Activated CD8-positive, alpha-beta memory T cell treated with anti-CD3 and anti-CD28 coated beads for 24 hours (primary cell): ENCODE results near the gene DHRS9.

ENCODE experiments used
- DNase-seq: peaks from one replicate; pipeline ENCODE4 v3.0.0-alpha.2; 2020

Gene DHRS9

DNA sequence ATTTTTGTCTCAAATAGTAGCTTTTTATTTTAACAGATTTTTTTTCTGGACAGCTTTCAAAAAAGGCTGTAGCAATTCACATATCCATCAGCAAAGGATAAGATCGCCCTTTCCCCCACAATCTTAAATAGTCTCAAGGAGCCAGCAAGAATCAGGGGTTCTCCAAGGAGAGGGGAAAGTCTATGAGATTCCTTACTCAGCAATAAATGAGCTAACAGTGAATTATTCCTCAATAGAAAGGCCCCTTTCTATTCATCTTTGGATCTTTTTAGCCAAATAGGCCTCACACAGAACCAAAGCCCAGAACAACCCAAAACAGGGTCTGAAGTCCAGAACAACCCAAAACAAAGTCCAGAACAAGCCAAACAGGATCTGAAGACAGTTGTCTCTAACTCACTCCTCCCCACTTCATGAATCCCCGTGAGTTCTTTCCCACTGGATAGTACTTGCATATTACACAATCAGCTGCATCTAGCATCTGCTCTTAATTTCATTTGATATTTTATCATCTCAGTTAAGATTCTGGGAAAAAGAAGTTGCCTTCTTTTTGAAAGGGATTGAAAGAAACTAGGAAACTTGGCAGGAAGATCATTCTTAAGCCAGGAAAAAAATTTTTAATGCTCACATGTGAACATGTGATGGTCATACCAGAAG, 3.4 kb upstream of the DHRS9 start:
- no peak for DNase-seq

GRCh38 chr2:169066897-169067296, 2.5 kb upstream of the DHRS9 start:
- DNase-seq = no peak

GRCh38 chr2:169069833-169070232, 470 bp downstream of the DHRS9 start:
- no peak for DNase-seq

GRCh38 chr2:169071455-169071854, 2.1 kb downstream of the DHRS9 start:
- DNase-seq = no peak

- DNase-seq = no peak
Measured at GRCh38 chr2:169072163-169072925, 3.0 kb downstream of the DHRS9 start.

DNA sequence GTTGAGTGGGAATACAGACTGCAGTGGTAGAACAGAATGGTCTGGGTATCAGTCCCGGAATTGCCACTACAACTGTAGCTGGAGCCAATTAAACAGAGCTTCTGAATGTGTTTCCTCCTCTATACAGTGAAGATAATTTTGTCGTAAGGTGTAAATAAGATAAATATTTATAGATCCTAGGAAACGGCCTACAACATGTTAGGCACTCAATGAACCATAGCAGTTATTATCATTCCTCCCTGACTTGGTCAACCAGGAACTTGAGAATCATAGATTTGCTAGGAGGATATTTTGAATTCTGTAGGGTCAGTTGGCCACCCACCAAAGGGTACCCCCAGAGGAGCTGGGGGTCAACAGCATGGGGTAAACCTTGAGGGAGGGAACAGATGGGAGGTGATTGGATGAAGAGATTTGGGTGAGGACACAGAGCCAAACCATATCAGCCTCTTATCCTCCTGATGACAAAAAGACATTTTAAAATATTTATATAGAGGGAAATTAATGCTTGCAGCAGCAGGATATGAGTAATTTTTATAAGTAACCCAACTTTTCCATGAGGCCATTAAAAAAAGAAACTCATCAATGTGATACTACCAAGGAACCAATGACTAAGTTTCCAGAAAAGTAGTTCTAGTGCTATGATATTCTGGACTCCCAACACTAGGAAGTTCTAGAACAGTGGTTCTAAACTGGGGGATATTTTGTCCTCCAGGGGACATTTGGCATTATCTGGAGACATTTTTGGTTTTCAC, 4.0 kb downstream of the DHRS9 start:
- no peak for DNase-seq

- DNase-seq = no peak
Measured at GRCh38 chr2:169073963-169074751, 4.8 kb downstream of the DHRS9 start.

DNA sequence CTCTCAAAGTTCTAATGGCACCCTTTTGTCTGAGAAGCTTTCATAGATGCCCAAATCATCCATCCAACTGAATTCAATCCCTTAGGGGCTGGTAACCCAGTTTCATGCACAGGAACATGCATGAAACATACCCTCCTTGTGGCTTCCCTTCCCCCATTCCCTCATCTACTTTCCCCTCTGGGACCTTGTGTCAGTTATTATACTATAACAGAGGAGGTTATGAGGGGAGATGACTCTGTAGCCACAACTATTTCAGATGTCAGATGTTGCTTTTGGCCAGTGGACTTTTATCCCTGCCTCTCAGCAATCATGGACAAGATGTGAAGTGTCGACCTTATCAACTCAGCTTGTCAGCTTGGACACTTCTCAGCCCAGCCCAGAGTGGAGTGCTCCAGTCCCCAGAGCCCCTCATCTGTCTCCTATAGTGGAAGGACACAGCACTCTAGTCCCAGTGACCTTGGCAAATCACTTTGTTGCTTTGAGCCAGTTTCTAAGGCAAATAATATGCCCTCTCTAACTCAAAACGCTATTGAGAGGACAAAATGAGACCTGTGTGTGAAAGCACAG, 8.4 kb downstream of the DHRS9 start:
- no peak for DNase-seq

DNA sequence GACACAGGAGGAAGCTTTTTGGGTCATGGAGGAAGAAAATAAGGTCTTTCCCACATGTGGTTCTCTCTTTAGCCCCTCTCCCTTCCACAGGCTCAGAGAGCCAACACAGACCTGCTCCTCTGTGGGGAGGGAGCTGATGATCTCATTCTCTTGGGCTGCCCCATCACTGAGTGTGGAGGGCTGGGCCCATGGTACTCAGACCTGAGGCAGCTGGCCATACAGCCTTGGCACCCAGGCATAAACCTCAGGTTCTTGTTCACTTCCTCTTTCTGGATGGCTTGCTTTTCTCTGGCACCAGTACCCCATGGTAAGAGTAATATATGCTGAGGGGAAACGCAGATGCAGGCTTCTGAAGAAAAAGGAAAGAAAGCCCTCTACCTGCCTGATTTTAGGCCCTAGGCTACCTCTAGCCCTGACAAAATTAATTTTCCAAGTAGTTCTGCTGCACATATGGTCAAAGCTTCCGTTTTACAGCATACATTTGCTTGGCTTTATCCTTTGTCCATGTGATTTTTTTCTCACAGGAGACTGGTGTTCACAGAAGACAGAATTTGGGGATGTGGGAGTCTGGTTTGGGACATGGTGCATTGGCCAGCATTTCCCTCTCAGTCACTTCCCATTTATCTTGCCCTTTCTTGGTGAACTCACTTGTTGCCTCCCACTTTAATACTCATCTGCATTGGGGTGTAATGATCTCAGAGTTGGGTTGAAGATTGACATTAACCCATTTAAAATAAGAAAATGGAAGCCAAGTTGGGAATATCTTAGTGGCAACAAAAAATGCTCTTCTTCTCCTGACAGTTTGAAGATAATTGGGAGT, 11.1 kb downstream of the DHRS9 start:
- no peak for DNase-seq

DNA sequence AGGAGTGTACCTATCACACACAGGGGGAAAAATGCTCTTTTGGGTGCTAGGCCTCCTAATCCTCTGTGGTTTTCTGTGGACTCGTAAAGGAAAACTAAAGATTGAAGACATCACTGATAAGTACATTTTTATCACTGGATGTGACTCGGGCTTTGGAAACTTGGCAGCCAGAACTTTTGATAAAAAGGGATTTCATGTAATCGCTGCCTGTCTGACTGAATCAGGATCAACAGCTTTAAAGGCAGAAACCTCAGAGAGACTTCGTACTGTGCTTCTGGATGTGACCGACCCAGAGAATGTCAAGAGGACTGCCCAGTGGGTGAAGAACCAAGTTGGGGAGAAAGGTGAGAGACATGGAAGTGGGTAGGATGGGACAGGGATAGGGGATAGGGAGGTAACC, 12.2 kb downstream of the DHRS9 start:
- no peak for DNase-seq

GRCh38 chr2:169082995-169083394, 13.6 kb downstream of the DHRS9 start:
- DNase-seq = no peak

GRCh38 chr2:169086893-169087467, 17.6 kb downstream of the DHRS9 start:
- no peak for DNase-seq

DNA sequence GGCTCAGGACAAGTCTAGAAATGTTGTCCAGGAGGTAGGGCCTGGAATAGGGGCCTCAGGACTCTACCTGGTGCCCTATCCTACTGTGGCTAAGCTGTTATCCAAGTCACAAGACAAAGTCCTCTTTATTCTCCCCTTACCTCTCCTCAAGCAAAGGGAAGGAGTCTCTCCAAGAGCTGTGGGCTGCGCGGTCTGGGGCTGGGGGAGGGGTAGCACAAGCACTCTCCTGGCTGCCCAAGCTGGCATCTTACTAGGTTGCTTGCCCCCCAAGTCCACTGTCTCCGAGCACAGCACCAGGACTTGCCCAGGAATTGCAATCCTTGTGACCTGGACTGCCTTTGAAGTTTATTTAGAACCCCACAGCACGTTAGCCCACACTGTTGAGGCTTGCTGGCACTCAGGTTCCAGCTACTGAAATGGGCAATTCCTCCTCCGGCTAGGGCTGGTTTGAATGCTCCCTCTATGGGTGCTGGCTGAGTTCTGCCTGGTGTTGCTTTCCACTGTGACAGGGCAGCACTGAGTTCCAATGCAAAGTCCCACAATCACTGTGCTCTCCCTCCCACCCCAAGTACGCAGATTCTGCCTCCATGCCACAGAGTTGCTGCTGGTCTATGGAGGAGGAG, 18.5 kb downstream of the DHRS9 start:
- DNase-seq = no peak

GRCh38 chr2:169089182-169089581, 19.8 kb downstream of the DHRS9 start:
- no peak for DNase-seq

DNA sequence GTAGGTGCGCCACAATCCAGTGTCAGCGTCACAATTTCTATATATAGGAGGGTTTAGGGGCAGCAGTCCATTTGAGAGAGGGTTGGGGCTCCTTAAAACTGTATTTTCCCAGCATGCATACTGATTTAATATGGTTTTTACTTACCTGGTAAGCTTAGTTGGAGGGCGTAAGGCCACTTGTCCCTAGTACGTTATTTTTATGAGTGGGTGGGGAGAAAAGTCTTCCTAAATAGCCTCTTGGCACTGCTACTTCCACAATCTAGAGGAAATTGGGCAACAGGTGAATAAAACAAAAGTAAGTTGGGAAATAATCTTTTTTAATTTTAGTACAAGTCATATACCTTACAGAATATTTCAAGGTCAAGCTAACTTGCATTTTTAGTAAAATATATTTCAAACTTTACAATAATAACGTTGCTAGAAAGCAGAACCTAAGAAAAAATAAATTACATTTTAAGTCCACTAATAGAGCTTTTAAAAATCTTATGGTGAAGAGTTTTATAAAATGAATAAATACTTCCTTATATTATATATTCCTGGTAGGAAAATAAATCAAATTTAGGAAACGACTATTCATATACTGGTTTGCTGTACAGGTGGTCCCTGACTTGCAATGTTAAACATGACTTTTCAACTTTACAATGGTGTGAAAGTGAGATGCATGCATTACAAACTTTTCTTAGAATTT, 20.9 kb downstream of the DHRS9 start:
- no peak for DNase-seq

- DNase-seq = no peak
Measured at GRCh38 chr2:169091256-169091655, 21.9 kb downstream of the DHRS9 start.

- no peak for DNase-seq
Measured at GRCh38 chr2:169091761-169092519, 22.6 kb downstream of the DHRS9 start.

- no peak for DNase-seq
Measured at GRCh38 chr2:169093535-169093934, 24.2 kb downstream of the DHRS9 start.

DNA sequence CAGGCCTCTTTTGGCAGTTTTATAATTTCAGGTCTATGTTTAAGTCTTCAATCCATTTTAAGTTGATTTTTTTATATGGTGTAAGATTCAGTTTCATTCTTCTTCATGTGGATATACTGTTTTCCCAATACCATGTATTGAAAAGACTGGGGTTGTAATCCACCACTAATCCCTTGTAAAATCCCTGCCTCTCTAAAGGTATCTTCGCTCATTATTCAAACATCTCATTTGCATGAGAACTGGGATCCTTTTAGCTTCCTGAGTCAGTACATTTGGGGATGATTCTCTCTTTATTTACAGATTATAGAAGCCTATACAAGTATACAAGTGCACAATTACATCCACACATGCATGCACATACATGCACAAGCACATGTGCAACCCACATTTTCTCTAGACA, 25.3 kb downstream of the DHRS9 start:
- DNase-seq = no peak
